GM10847 (cell line): ENCODE measurements around the gene MST1R.

Experiments
- POLR2A ChIP-seq: IDR thresholded peaks from 2 replicates; pipeline ENCODE4 v1.6.1; 2011; ENCODE audit not compliant: insufficient read length; ENCODE audit errors: extremely low read depth

Gene MST1R

DNA sequence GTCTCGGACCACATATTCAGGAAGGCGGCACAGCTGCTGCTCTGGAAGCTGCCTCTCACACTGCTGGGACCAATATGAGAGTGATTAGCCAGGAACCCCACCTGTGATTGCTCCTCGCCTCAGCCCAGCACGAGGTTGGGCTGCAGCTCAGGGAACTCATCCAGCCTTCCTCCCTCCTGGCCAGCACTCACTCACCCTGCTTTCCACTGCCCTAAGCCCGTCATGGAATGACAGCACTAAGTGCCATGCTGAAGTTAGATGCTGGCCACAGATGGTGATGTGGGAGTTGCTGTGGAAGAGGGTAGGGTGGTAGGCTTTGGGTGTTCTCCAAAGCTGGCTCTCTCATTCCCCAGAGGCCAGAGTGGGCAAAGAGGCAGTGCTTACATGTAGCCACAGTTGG, 7.3 kb downstream of the MST1R start:
- TF ChIP-seq POLR2A: no peak

DNA sequence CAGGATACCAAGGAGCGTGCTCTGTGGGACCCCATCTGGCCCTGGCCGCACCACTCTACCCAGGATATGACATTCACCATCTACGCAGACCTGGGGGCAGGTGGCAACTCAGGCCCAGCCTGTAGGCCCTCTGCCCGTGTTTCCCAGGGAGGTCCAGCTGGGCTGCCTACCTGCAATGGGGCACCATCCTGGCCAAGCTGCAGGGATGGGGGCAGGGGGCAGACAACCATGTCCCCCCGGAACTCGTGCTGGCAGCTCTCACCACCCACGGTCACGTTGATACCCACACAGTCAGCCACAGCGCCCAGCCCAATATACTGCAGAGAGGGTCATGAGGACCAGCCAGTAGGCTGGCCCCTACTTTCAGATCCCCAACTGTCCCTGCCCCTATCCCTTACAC, 7.9 kb downstream of the MST1R start:
- TF ChIP-seq POLR2A: no peak

DNA sequence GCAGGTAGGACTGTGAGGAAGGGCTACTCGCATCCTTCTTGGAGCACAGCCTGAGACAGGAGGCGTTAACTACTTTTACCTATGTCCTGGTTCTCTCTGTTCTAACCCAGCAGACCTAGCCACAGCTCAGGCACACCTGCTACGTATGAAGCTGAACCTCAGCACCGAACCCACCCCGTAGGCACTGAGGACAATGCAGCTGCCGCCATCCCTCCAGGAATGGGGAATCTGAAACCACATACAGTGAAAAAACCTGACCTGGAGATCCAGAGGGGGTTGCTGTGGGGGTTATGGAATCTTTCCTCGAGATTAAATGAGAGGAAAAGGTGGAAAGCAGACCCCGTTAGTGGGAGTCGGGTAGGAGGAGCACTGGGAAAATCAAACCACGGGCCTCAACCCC, 14.4 kb downstream of the MST1R start:
- TF ChIP-seq POLR2A: no peak

DNA sequence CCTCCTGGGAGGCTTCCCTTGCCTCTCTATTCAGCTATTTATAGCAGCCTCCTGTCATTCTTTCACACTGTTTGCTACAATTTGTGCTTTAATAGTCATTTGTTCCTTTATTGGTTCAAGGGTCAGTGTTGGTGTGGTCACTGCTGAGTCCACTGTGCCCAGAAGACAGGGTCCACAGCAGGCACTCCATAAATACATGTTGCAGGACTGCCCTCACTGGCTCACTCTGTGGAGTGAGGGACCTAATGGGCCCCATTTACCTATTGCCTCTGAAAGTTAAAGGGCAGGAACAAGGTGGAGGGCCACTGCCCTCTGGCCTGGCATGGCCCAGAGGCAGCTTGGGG, 16.8 kb downstream of the MST1R start:
- no peak for TF ChIP-seq POLR2A

DNA sequence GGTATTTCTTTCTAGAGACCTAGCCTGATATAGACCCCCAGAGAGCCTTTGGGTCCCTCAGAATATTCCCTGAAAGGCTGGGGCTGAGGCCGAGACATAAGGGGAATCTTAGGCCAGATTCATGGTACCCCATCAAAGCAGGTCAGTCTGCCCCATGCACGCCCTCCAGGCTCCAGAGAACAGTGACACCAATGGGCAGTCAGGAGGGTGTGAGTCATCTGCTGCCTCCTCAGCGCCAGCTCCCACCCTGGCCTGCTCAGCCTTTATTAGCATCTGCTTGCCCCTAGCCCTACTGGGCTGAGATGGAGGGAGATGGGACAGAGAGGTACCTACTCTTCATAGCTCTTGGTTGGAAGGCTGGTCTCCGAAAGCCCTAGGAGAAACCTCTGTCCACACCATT, 19.7 kb downstream of the MST1R start:
- no peak for TF ChIP-seq POLR2A

DNA sequence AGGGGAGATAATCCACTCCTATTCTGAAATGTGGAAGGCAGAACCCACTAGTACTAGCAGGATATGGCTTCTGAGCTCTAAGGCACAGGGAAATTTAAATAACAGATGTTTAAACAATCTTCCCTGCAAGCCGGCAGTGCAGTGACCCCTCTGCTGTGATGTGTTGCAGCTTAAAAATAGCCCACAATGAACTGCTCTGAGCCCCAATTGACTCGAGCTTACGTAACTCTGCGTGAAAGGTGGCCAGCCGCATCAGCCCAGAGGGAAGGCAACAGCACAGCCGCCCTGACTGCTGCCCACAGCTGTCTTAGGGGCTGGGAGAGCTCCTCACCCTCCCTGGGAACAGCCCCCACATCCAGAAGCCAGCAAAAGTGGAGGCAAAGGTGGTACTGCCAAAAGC, 21.5 kb downstream of the MST1R start:
- TF ChIP-seq POLR2A: no peak

DNA sequence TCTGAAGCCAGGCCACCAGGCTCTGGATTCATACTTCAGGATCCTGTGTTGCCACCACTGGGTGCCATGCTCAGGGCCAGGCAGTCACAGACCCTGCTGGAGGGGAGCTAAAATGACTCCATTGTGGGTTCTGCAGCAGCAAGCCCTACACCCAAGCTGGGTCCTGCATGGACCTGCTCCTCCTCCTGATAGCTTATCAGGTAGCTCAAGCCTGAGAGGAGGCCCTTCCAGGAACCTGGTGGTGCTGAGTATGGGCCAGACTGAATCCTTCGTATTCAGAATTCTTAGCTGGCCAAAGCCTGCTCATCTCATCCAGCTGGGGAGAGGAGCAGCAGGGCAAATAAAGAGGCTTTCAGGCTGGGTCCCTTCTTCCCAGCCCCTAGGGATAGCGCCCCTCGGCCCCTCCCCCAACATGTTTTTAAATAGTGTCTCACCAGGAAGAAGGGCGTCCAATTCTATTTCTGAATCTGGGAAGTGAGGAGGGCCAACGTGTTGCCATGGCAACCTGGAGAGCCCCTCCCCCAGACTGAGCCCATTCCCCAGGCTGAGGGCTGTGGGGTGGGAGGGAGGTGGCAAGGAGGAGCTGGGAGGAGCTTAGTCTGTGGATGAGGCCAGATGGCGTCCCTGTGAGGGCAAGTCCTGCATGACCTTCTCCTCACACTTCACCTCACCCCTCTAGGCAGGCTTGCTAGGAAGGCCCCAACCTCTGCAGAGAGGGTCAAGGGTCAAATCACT, 22.9 kb downstream of the MST1R start:
- TF ChIP-seq POLR2A: no peak

DNA sequence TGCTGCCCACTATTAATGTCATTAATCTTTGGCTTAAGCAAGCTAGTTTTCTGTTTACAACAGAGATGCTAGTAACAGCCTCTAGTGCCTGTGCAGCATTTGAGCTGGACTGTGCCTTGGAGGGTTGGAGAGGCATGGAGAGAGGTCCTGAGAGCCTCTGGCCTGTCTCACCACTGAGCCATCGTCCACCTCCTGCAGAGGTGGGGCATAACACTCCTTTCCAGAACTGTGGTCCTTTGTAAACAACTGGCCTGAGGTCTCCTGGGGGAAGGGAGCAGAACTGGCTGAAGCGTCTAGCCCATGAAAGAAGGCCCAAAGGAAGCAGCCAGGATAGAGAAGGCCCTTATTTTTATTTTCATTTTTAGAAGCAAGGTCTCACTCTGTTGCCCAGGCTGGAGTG, 24.0 kb downstream of the MST1R start:
- no peak for TF ChIP-seq POLR2A

DNA sequence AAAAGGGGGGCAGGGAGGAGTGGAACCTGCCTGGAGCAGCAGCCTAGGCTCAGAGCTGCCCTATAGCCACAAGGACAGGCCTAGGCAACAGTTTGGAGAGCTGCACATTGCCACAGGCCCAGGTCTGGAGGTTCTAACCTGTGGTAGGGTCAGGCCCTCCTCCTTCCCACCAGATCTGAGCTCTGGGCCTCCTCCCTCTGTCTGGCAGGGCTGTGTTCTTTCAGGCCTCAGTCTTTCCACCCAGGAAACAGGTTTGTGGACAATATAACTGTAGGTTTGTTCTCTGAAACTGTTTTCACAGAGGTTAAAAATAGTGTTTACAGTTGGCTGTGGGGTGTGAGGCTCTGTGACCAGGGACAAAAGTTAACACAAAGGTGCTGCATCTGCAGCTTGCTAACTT, 25.0 kb downstream of the MST1R start:
- no peak for TF ChIP-seq POLR2A

DNA sequence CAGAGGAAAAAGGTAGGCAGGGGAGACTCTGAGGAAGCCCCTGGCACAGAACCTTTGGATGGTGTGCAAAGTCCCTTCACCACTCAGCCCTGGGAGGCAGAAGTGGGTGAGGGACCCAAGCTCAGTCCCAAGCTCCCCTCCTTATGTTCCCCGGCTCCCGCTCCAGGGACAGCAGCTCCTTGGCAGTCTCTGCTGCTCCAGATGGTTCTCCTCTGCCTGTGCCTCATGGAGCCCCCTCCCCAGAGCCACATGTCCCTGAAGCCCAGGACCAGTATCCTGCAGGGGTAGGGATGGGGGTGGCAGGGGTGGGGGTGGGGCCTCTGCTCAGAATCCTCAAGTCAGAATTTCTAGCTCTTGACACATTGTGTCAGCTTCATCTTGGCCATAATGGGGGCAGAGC, 26.0 kb downstream of the MST1R start:
- TF ChIP-seq POLR2A: no peak

DNA sequence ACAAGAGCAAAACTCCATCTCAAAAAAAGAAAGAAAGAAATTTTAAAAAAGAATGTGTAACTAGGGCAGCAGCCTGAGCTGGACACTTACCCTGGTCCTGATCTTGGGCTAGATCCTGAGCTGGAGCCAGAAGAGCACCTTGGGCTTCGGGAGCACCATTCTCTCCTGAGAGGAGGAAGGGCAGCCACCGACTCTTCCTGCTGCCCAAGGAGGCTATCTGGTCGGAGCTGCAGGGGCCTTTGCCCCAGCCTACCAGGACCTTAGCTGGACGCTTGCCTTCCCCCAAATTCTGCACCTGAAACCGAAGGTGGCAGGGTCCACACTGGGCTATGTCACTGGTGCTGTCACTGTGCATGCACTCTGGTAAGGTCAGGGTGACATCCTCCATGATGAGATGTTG, 27.1 kb downstream of the MST1R start:
- TF ChIP-seq POLR2A: no peak

DNA sequence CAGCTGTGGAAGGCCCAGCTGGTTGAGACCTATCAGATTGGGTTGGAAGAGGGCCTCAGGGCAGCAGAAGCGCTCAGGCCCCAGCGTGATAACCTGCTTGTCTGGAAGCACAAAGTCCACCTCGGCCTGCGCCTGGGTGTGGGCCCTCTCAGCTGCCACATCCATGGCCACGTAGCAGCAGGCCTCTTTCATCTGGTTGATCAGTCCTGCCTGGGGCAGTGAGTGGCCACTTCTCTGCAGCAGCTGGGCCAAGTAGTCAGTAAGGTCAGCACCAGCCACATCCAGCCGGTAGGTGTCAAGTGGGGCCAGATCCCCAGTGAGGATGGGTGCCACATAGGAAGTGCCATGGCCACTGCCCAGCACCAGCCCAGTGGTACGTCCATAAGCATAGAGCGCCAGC, 30.1 kb downstream of the MST1R start:
- TF ChIP-seq POLR2A: no peak

DNA sequence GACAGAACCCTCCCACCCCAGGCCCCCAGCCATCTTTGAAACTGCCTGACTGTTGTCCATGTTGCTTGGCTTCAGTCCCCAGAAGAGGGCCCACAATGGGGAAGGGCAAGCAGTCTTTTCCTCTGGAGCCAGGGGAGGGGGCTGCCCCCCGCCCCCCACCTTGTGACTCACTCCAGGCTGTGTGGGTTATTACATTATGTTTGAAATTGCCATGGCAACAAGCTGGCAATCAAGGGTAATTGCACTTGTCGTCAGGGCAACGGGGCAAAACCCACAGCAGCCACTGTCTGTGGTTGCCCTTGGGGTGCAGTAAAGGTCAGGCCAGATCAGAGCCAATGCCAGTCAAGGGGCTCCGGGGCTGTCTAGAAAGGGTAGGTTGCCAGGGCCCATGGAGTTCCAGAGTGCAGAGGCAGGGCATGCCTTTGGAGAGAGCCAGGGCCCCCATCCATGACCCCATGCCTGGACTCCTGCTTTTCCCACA, 30.8 kb downstream of the MST1R start:
- no peak for TF ChIP-seq POLR2A

DNA sequence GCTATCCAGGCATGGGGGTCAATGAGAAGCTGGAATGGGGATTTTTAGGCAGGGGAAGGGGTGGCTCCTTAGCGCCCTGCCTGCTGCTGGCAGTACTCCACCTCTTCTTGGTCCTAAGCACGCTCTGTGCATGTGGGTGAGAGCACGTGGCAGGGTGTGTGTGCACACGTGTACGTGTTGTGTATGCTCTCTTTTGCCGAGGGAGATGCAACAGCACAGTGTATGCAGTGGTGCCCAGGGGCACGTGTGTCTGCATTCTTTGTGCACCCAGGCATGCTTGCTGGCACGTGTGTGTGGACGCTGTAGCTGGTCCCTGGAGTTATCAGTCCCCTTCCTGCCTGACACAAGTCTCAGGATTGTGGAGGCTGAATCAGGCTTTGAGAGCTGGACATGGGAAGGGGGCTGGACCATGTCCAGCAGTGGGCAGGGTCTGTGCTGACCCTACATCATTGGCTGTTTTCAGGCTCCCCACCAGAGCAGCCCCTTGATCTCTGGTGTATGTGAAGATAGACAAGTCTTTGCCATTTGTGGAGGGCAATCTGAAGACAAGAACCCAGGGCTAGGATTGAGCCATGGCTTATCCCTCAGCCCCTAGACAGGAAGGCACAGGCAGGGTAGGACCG, 32.0 kb downstream of the MST1R start:
- no peak for TF ChIP-seq POLR2A

DNA sequence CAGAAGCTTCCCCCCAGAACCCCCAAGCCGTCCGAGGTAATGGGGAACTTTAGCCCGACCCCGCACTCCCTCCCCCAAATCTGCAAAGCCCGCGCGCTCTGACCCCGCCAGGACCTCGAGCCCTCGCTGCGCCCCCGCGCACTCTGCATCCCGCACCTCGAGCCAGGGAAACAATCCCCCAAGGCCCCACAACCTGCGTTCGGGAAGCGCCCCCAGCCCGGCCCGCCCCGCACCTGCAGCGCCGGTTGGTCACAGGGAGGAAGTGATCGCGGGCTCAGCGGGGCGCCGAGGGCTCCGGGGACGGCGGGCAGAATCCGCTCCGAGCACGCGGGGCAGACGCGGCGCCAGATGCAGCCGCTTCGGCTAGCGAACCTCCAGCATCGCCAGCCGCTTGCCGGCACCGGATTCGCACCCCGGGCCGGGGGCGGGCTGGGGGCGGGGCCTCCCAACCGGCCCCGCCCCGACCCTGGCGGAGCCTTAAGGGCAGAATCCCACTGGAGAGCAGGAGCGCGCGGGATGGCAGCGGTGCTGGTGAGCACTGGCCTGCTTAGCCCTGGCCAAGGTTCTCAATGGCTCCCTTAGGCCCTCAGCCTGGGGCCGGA, 34.0 kb downstream of the MST1R start, which contains the start of gene CAMKV:
Gene CAMKV, minus strand, starts transcription at position 382 of the 602 bp plus-strand sequence. CDS start 7,518 bp downstream, outside the sequence.
- TF ChIP-seq POLR2A: no peak

DNA sequence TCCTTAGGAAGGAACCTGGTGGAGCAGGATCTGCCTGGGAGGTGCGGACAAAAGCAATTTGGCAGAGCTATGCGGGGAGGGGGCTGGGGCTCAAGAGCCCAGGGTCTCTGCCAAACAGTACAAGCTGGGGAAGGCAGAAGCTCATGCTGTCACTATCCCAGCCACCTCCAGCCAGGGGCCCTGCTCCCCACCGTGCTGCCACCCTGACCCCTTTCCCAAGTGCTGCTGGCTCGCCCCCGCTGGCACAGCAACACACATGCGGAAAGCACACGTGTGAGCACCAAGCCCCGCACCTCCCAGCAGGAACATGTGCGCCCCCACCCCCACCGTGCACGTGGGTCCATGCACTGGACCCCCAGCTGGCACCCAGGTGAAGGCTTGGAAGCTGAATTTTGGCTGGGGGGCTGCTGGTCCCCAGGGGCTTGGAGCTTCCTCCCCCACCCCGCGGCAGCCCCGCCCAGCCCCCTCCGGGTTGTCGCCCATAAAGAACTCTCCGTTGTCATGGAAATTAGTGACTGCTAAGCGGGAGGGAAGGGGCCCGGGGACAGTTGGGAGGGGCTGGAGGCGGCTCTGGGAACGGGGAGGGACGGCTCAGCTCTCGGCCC, 34.7 kb downstream of the MST1R start:
- TF ChIP-seq POLR2A: no peak
